GM21367 (cell line): ENCODE measurements around the gene P2RX6.
"Not testable (repeated sequence)": the region's sequence is repeated elsewhere in the genome, so short reads cannot be mapped to it uniquely, and the experiment has no call there.

Source experiments
- ATAC-seq: cut with Tn5 transposase; IDR thresholded peaks from one replicate; pipeline ENCODE4 v1.9.1; 2021; ENCODE audit not compliant: unreplicated experiment

P2RX6 gene

DNA sequence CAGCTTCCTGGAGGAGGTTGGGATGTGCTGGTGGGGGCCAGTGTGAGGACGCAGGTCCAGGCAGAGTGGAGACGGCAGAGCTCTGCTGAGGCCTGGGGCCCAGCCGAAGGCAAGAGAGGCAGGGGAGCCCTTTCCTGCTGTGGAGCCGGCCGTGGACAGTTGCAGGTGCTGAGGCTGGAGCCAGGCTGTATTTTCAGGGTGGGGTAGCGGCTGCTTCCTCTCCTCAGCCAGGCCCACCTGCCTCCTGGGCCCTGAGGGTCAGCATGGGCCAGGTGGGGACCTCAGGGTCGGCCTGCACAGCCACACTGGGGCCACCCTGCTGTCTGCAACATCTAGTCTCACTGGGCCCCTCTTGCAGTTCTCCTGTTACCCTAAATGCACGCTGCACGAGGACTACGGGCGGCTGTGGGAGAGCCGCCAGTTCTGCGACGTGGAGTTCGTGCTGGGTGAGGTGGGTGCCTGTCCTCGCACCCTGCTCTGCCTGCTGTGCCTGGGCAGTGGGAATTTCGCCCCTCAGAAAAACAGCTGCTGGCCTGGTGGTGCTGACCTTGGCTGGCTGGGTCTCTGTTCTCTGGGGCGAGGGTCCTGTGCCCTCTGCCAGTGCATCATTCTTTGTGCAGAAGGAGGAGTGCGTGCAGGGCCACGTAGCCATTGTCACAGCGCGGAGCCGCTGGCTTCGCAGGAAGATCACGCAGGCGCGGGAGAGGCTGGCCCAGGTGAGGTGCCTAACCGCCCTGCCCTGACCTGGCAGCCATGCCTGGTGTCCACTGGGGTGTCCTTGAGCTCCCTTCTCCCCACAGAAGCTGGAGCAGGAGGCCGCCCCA, 21.4 kb upstream of the P2RX6 start:
- no peak for ATAC-seq

DNA sequence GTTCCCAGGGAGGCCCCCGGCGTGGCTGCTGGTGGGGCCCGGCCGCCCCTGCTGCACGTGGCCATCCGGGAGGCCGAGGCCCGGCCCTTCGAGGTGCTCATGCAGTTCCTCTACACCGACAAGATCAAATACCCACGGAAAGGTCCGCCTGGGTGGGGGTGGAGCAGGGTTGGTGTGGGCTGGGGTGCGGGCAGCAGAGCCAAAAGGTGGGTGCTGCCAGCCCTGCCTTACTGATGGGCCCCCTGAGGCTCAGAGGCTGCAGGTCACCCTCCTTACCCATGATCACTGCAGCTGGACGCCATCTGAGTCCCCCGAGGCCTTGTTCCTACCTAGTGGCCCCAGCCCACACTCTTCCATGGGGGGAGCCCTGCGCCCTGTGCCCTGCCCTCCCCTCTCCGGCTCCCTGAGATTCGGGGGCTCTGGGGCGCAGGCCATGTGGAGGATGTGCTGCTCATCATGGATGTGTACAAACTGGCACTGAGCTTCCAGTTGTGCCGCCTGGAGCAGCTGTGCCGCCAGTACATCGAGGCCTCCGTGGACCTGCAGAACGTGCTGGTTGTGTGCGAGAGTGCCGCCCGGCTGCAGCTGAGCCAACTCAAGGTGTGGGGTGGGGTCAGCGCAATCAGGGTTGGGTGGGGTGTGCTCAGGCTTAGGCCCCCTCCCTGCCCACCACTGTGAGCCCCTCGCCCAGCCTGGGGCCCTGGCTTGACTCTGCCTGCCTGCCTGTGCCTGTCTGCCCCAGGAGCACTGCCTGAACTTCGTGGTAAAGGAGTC, 20.6 kb upstream of the P2RX6 start:
- ATAC-seq, result no peak

DNA sequence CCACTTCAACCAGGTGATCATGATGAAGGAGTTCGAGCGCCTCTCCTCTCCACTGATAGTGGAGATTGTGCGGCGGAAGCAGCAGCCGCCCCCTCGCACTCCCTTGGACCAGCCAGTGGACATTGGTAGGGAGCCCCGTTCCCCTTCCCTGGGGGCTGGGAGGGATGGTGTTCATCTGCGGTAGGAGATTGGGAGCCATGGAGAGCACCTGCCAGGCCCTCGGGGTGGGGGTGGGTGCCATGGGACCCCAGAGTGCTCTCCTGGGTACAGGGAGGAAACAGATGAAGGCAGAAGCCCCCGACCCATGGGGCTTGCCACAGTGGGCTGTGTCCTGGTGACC, 20.1 kb upstream of the P2RX6 start:
- ATAC-seq, result no peak

DNA sequence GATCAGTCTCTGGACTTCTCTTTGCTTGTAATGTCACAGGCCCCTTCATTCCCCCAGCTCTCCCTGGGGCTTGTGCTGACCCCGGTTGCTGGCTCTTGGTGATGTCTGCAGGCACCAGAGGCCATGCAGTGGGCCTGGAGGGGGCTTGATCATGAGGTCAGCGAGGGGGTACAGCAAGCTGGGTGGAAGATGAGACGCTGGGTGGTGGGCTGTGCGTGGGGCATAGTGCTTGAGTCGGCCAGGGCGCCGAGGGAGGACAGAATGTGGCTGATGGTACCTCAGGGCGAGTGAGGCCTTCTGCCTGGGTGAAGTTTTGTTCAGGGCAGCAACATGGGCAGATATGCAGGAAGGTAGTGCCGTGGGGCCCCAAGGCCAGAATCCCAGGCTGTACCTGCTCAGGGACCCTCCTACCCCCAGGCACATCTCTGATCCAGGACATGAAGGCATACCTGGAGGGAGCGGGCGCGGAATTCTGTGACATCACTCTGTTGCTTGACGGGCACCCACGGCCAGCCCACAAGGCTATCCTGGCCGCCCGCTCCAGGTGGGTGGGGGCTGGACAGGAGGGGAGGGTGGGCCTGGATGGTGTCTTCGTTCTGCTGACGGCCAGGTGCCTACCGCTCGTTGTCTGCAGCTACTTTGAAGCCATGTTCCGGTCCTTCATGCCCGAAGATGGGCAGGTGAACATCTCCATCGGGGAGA, 19.5 kb upstream of the P2RX6 start:
- no peak for ATAC-seq

DNA sequence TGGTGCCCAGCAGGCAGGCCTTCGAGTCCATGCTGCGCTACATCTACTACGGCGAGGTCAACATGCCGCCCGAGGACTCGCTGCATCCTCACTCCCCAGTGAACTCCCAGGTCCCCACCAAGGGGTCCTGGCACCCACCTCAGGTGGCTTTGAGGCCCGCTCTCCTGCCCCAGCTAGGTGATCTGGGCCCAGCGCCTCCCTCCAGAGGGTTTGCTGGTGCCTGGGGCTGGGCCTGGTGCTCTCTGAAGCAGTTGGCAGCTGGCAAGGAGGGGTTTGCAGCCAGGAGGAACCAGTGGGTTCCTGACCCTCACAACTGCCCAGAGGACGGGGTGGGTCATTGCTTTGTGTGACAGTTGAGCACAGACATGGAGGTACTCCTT, 18.9 kb upstream of the P2RX6 start:
- no peak for ATAC-seq

DNA sequence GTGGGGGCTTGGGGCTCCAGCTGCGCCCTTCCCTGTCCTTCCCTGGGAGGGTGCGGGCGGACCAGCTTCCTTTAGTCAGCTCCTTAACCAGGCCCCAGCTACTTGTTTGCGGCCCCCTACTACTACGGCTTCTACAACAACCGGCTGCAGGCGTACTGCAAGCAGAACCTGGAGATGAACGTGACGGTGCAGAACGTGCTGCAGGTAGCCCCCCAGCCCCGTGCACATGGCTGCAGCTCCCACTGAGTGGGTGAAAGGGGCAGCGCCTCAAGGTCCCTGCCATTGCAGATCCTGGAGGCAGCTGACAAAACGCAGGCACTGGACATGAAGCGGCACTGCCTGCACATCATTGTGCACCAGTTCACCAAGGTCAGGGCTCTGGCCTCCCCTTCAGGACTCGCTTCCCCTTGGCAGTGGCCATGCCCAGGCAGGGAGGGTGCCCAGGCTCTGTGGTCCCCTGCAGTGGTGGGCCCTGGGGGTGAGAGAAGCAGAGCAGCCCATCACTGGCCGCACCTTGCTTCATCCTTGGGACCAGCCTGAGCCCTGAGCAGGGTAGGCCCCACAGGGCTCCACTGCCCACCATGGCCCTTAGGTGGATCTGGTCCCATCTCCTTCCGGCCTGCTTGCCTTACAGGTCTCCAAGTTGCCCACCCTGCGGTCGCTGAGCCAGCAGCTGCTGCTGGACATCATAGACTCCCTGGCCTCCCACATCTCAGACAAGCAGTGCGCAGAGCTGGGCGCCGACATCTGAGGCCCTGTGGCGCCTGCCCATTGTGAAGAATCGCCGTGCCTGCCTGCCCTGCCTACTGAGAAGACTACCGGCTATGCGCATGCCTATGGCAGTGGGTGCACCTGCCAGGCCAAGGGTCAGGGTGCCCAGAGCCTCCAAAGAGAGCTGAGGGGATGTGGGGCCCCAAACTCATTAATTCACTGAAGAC, 18.1 kb upstream of the P2RX6 start:
- ATAC-seq, result no peak

DNA sequence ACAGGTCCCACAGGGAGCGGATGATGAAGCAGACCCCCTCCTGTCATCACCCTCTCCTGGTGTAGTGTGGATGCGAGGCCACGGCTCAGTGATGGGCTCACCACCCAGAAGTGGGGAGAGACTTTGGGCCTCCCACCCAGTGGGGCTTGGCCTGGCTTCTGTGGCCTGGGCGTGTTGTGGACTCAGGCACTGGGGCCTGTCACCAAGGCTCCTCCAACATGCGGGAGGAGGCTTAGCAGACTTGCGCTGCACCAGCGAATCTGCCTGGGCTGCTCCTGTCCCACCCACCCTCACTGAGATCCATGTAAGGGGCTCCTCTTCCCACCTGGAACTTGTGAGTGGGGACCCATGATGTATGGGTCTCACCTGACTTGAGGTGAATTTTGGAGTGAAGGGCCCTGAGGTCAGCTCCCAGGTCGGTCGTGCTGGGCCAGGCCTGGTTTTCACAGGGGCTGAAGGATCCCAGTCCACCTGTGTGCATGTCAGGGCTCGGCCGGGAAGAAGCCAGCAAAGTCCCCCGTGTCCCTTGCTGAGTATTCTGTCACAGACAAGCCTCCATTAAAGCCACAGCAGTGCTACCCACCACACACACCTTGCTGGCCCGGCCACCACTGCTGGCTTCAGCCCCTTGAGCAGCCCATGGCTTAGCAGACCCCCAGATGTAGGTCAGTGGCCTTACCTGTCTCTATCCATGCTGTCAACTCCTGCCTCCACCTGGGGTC, 17.3 kb upstream of the P2RX6 start:
- no peak for ATAC-seq

DNA sequence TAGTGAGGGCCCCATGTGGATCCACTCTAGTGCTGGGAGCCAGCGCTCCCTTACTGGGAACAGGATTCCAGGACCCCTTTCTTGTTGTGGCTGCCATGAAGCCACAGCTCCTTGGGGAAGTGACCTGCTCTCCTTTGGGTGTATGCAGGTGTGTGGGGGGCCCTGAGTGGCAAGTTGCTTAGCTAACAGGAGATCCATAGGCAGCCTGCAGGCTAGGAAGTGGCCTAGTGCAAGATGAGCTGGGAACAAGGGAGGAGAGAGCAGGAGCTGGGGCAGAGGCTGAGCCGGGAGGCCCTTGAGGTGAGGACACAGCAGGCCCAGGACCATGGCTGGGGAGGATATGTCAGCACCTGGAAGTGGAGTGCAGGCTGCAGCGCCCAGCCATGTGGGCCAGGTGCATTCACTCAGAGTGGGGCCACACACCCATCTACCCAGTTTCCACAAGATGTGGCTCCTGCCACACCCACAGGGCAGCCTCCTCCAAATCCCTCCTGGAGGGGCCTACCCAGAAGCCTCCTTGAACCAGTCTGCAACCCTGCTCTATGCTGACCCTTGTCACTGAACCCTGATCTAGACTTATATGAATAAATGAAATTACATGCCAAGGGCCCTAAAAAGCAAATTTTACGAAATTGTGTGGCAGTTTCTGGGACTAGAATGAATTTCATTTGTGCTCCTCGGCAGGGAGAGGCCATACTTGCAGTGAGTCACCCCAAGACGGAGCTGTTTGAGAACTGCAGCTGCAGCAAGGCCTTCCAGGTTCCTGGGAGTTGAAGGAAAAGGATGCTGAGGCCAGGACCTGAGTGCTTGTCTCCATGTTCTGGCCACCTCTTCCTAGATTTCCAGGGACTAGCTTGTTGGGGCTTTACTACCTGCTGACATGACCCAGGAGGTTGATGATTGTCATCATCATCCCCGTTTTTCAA, 16.3 kb upstream of the P2RX6 start:
- no peak for ATAC-seq

DNA sequence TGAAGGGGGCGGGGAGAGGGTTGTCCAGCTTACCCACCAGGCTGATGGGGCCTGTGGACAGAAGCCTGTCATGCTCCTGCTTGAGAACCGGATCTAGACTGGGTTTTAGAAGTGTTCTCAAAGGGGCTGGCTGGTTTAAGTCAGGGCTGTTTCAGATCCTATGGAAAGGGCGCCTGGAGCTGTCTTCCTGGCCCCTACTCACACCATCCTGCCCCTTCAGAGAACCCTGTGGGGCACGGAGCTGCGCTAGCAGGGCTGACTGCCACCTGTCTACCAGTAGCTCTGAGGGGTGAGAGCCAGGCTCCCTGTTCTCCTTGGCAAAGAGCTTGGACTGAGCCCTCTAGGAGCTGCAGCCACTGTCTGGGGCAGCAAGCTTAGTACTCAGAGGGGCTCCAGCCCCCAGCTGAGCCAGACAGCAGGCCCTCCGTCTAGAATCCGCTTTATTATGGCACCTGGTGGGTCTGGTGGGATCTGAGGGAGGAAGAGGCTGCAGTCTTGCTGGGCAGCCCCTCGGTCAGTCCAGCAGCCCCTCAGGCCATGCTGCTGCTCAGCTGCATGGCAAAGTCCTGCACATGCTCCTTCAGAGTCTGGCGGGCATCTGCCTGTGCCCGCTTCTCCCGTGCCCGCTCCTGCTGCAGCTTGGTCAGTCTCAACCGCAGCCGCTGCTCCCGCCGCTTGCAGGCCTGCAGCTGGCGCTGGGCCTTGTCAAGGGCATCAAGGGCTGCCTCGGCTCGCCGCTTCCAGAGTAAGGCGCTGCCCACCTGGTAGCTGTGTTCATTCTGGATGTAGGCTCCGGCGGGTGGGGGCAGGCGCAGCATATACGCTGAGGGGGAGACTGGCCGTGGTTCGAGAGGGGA, 15.4 kb upstream of the P2RX6 start:
- ATAC-seq, result no peak

DNA sequence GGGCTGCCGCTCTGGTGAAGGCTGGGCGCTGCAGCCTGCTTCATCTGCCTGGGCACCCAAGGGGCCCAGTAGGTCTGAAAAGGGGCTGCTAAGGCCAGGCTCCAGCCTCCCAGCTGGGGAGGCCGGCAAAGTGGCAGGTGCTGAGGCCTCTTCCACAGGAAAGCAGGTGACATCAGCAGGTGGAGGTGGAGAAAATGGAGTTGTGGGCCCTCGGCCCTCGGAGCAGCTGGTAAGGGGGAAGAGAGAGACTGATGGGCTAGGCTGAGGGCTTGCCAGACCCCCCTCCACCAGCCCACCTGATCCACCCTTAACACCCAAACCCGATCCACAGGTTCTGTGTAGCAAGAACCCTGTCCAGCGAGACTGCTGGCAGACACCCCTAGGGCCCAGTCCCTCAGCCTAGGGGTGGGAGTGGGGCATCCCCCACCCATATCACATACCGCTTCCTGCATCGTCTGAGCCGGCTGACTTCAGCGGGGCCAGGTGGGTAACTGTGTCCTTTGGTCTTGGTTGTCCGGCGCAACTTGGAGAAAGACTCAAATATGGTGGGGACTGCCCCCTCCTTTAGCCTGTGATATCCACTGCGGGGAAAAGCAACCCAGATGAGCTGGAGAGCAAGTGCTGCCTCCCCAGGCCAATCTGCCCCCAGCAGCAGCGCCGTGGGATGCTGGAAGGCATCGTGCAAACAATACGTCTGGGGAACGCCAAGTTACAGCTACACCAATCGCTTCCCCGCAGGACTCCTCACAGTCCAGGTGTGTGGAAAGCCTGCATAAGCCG, 14.6 kb upstream of the P2RX6 start:
- no peak for ATAC-seq

DNA sequence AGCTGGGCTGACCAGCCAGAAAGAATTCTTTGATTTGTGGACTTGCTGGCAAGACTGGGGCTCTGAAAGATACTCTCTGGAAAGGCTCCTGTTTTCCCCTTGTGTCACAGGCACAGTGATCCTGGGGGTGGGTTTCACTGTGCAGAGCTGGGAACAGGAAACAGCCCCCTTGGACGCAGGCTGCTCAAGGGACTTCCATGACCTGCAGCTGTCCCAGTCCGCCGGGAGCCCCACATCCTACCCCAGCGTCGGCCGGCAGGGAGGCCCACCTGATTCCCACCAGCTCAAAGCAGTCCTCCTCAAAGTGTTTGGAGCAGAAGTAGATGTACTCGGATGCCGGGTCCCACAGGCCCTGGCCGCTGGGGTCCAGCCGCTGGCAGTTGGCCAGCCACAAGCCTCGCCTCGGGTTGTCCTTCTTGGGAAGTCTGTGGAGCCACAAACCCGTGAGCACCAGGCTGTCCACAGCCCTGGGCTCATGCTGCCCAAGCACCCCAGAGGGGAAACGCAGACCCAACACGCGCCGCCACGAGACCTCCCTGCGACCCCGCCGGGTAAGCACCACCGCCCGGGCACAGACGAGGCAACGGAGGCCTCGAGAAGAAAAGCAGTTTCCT, 13.9 kb upstream of the P2RX6 start:
- ATAC-seq, result no peak

DNA sequence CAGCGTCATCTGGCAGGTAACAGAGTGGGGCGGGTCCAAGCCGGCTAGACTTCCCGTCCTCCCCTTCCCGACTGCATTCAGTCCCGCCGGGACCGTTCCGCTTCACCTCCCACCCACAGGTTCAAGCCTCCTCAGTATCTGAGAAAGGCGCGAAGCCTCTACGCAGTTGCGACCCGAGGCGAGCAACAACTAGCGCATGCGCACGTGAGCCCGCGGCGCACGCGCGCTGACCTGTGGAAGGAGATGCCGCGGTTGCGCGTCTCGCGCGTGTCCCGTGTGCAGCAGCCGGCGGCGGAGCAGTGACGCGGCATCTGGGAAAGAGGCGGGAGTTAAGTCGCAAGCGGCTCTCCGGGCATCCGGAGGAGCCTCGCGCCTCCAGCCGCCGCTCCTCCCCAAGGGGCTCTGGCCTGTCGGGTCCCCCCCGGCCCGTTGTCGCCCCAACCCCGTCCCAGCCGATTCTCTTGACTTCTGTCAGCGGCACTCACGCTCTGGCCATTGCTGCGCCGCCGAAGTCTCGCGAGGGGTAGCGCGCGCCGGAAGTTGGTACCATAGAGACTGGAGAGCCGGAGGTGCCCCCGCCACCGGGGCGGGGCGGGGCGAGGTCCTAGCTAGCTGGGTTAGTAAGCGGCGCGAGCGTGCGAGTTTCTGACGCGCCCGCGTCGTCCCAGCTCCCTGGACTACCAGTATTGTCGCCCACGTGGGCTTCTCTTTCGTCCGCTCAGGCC, 13.2 kb upstream of the P2RX6 start, which contains the start of gene THAP7:
TSS of gene THAP7 (minus strand) at position 518 of the 725 bp plus-strand sequence. CDS start at position 311, 207 bp downstream.
- peak; percentile 74 for ATAC-seq

DNA sequence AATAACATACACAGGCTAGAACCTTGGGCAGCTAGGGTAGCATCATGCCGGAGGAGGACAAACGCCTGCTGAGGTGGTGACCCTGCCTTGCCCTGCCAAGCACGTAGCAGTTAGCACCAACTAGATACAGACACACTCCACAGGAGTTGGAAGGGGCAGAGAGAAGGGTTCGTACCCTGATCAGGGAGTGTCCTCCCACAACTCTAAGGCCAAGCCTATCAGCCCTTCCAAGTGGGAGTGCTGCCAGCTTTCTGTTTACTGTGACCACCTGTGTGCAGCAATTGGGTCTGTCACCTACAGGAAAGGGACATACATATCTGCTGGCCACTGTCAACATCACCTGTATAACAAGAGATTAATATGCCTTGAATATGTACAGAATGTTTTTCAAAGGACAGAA, 11.2 kb upstream of the P2RX6 start:
- no peak for ATAC-seq

DNA sequence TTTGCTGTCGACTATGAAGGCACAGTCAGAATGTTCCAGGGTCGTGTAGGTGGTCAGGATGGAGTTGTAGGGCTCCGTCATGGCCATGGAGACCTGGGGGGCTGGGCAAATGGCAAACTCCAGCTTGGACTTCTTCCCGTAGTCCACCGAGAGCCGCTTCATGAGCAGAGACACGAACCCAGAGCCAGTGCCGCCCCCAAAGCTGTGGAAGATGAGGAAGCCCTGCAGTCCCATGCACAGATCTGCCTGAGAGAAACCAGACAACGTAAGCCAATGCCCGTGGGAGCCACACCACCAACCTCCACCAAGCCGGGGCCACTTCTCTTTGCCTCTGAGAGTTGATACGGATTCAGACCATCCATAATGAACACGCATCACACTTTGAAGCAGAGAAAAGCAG, 5.8 kb upstream of the P2RX6 start:
- not testable (repeated sequence) for ATAC-seq

DNA sequence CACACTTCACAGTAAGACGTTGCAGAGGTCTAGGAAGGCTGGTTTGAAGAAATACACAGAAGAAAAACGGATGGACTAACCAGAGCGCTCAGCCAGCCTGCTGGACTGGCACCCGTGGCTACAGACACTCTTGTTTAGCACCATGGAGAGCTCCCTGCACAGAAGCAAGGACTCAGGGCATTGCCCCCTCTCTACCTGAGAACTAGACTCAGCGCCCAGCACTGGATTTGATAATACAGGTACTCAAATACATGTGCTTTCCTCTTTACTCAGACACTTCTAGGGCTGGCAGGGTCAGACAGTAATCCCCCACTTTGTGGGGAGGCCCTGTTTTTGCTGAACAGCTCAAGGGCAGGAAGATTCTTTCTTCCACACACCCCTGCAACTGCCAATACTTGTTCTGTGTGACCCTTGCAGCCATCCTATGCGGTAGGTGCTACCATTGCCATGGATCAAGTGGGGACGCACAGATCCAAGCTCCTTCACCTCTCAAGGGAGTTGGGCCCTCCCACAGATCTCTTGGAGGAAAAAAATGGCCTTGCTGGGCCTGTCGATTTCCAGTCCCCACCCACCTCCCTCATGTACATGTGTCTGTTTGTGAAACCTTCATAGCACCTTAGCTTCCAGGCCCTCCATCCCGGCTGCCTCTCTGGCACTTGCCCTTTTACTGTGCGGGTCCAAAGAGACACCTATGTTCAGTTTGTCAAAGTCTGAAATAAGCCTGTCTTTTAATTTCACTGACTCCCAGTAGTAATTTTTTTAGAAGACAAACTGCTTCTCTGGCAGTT, 5.1 kb upstream of the P2RX6 start:
- ATAC-seq, result no peak
